D721Med (cell line): ENCODE data around the gene CRTC1.
"Not testable (repeated sequence)": the region's sequence is repeated elsewhere in the genome, so short reads cannot be mapped to it uniquely, and the experiment has no call there.

ENCODE experiments used
- DNase-seq: peaks from one replicate; pipeline ENCODE4 v3.0.0; 2011; ENCODE audit warnings: low spot score; ENCODE audit not compliant: insufficient read length
- FAIRE-seq: peaks from 2 replicates; lab custom pipeline; 2011; peaks lifted over from hg19 to GRCh38; lab: Jason Lieb, UNC
- CTCF ChIP-seq: IDR thresholded peaks from 2 replicates; pipeline ENCODE4 v1.5.1; 2012; ENCODE audit warnings: mild to moderate bottlenecking, control low read depth; ENCODE audit not compliant: insufficient read depth; ENCODE audit errors: missing control alignments

Gene CRTC1

GRCh38 chr19:18731562-18732008 lies 48.1 kb downstream of the CRTC1 start:
- TF ChIP-seq CTCF = no peak
- DNase-seq = no peak
- no peak for FAIRE-seq

- DNase-seq = no peak
- FAIRE-seq = no peak
- no peak for TF ChIP-seq CTCF
Measured at GRCh38 chr19:18733196-18733647, 49.7 kb downstream of the CRTC1 start.

- DNase-seq, FAIRE-seq: not testable (repeated sequence)
Measured at GRCh38 chr19:18733762-18734332, 50.4 kb downstream of the CRTC1 start.

- DNase-seq (peak; percentile 84), FAIRE-seq (no peak)
- TF ChIP-seq CTCF = no peak
Measured at GRCh38 chr19:18735324-18735723, 51.8 kb downstream of the CRTC1 start.

GRCh38 chr19:18735752-18736151 lies 52.3 kb downstream of the CRTC1 start:
- DNase-seq = no peak
- no peak for TF ChIP-seq CTCF
- FAIRE-seq = no peak

GRCh38 chr19:18736415-18737336 lies 53.2 kb downstream of the CRTC1 start:
- FAIRE-seq = no peak
- DNase-seq = no peak
- TF ChIP-seq CTCF = no peak

GRCh38 chr19:18737337-18737953 lies 54.0 kb downstream of the CRTC1 start:
- DNase-seq = no peak
- no peak for TF ChIP-seq CTCF
- FAIRE-seq = no peak
